ENCODE results near the gene PARD6B.
"Not testable (repeated sequence)": the region's sequence is repeated elsewhere in the genome, so short reads cannot be mapped to it uniquely, and the experiment has no call there.

The PARD6B gene

DNA sequence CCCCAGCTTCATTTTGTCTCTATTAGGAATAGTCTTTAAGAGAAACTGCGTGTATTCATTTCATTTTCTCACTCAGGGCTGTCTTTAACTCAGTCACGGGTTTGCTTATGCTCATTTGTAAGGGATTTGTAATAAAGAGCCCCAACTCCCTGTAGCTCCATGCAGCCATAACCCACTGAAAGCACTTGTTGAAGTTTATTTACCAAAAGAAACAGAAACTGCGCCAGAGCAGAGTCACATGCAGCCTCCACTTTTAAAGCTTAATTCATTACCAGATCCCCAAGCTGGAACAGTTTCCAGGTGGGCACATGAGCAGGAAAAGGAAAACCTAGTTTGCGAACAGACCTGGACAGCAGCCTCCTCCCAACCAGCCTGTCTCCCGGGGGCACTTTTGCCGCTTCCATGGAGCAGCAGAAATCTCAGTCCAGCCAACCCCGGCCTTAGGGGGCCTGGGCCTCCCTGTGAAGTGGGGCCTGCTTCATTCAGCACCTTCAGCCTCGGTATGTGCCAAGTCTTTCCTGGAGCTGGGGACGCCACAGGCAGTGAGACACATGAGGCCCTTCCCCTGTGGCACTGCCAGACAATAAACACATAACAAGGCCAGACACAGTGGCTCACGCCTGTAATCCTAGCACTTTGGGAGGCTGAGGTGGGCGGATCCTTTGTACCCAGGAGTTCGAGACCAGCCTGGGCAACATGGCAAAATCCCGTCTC is 68.0 kb downstream of the PARD6B start:
- Histone ChIP-seq H3K4me3 (ENCODE audit: low read length) (no peak overlapping the region), H3K9ac (ENCODE audit: low read length) (no peak overlapping the region), H3K9me3 (ENCODE audit: control insufficient read depth, low read length) (no peaks in the 10 kb centered on the region), H3K4me1 (ENCODE audit: control insufficient read depth, insufficient read depth, low read length) (peaks cover 2% of the 10 kb centered on the region), H3K27me3 (replicated peaks; ENCODE audit: control insufficient read depth, insufficient read depth, low read length) (no peaks in the 10 kb centered on the region), H3K36me3 (ENCODE audit: control insufficient read depth, insufficient read depth, low read length, severe bottlenecking) (no peaks in the 10 kb centered on the region)
- no peak for DNase-seq (ENCODE audit: low read depth)

DNA sequence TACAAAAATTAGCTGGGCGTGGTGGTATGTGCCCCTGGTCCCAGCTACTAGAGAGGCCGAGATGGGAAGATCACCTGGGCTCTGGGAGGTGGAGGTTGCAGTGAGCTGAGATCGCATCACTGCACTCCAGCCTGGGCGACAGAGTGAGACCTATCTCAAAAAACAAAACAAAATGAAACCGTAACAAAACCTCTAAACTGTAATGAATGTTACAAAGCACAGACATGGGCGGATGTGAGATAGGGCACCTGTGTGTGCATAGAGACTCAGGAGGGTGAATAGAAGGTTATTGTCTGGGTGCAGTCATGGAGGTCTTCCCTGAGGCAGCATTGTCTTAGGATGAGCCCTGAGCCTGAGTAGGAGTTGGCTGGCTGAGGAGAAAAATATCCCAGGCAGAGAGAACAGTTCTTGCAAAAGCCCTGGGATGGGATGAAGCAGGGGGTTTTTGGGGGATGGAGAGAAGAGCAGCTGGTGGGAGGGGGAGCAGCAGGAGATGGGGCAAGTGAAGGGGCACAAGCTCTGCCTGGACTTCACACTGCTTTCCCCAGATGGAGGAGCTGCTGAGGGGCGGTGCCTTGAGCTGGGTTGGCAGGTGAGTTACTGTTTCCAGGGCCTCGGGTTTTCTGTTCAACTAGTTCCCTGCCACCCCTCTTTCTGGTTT is 68.6 kb downstream of the PARD6B start:
- DNase-seq (ENCODE audit: low read depth), result no peak
- no peaks in the 10 kb centered on the region for H3K9me3 ChIP-seq (ENCODE audit: control insufficient read depth, low read length)
- no peak overlapping the region for H3K9ac ChIP-seq (ENCODE audit: low read length)
- no peak overlapping the region for H3K4me3 ChIP-seq (ENCODE audit: low read length)
- H3K36me3 ChIP-seq (ENCODE audit: control insufficient read depth, insufficient read depth, low read length, severe bottlenecking), result no peaks in the 10 kb centered on the region
- H3K27me3 ChIP-seq (replicated peaks; ENCODE audit: control insufficient read depth, insufficient read depth, low read length), result no peaks in the 10 kb centered on the region
- peaks cover 2% of the 10 kb centered on the region for H3K4me1 ChIP-seq (ENCODE audit: control insufficient read depth, insufficient read depth, low read length)

DNA sequence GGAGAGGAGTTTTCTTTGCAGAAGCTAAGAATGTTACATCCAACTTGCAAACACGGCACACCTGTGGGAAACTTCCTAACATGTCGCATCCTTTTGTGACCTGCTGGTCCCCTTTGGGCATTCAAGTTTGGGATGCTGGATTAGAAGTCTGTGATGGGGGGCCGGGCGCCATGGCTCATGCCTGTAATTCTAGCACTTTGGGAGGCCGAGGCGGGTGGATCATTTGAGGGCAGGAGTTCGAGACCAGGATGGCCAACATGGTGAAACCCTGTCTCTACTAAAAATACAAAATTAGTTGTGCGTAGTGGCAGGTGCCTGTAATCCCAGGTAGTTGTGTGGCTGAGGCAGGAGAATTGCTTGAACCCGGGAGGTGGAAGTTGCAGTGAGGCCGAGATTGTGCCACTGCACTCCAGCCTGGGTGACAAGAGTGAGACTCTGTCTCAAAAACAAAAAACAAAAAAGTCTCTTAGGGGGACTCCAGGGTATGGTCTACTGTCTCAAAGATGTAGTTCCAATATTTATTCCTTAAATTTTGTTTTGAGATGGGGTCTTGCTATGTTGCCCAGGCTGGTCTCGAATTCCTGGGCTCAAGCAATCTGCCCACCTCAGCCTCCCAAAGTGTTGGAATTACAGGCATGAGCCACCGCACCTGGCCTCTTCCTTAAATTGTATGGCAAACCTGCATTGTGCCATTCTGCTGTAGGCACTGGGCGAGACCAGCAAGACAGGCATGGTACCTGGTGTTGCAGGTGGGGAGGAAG is 69.8 kb downstream of the PARD6B start:
- not testable (repeated sequence) for H3K36me3 ChIP-seq (ENCODE audit: control insufficient read depth, insufficient read depth, low read length, severe bottlenecking); DNase-seq (ENCODE audit: low read depth)

DNA sequence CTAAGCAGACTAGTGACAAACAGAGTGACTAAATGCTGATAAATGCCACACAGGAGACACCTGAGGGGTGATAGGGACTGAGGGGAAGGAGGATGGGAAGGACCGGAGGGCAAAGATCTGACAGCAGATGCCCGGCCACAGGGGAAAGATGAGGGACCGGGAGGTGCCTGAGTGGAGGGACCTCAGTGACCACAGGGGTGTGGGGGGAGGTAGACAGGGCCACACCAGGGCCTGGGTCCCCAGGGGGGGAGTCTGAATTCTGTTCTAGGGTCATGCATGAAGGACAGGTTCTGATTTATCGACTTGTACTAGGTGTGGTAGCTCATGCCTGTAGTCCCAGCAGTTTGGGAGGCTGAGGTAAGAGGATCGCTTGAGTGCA is 70.4 kb downstream of the PARD6B start:
- Histone ChIP-seq H3K4me1 (ENCODE audit: control insufficient read depth, insufficient read depth, low read length) (no peaks in the 10 kb centered on the region), H3K27me3 (replicated peaks; ENCODE audit: control insufficient read depth, insufficient read depth, low read length) (no peaks in the 10 kb centered on the region), H3K36me3 (ENCODE audit: control insufficient read depth, insufficient read depth, low read length, severe bottlenecking) (no peaks in the 10 kb centered on the region), H3K9me3 (ENCODE audit: control insufficient read depth, low read length) (no peaks in the 10 kb centered on the region), H3K9ac (ENCODE audit: low read length) (no peak overlapping the region), H3K4me3 (ENCODE audit: low read length) (no peak overlapping the region)
- no peak for DNase-seq (ENCODE audit: low read depth)

More for the DNA sequence above, 69.8 kb downstream of the PARD6B start:
- H3K4me1 ChIP-seq (ENCODE audit: control insufficient read depth, insufficient read depth, low read length); H3K9me3 ChIP-seq (ENCODE audit: control insufficient read depth, low read length); H3K4me3 ChIP-seq (ENCODE audit: low read length); H3K9ac ChIP-seq (ENCODE audit: low read length); H3K27me3 ChIP-seq (replicated peaks; ENCODE audit: control insufficient read depth, insufficient read depth, low read length): not testable (repeated sequence)

DNA sequence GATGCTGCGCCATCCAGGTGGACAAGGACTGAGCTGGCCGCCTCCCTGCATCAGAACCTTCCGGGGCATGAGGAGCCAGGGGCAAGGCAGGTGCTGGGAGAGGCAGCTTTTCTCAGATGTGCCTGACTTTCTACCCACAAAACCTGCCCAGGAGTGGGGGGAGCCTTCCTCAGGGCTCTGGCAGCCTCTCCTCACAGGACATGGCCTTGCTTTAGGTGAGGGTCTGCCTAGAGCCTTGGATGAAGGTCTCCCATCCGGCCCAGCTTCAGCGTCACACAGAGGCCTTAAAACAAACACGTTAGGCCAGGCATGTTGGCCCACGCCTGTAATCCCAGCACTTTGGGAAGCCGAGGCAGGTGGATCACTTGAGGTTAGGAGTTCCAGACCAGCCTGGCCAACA is 70.9 kb downstream of the PARD6B start:
- no peak for DNase-seq (ENCODE audit: low read depth)
- Histone ChIP-seq H3K27me3 (replicated peaks; ENCODE audit: control insufficient read depth, insufficient read depth, low read length) (no peaks in the 10 kb centered on the region), H3K36me3 (ENCODE audit: control insufficient read depth, insufficient read depth, low read length, severe bottlenecking) (no peaks in the 10 kb centered on the region), H3K9ac (ENCODE audit: low read length) (no peak overlapping the region), H3K4me3 (ENCODE audit: low read length) (no peak overlapping the region), H3K4me1 (ENCODE audit: control insufficient read depth, insufficient read depth, low read length) (no peaks in the 10 kb centered on the region), H3K9me3 (ENCODE audit: control insufficient read depth, low read length) (no peaks in the 10 kb centered on the region)

DNA sequence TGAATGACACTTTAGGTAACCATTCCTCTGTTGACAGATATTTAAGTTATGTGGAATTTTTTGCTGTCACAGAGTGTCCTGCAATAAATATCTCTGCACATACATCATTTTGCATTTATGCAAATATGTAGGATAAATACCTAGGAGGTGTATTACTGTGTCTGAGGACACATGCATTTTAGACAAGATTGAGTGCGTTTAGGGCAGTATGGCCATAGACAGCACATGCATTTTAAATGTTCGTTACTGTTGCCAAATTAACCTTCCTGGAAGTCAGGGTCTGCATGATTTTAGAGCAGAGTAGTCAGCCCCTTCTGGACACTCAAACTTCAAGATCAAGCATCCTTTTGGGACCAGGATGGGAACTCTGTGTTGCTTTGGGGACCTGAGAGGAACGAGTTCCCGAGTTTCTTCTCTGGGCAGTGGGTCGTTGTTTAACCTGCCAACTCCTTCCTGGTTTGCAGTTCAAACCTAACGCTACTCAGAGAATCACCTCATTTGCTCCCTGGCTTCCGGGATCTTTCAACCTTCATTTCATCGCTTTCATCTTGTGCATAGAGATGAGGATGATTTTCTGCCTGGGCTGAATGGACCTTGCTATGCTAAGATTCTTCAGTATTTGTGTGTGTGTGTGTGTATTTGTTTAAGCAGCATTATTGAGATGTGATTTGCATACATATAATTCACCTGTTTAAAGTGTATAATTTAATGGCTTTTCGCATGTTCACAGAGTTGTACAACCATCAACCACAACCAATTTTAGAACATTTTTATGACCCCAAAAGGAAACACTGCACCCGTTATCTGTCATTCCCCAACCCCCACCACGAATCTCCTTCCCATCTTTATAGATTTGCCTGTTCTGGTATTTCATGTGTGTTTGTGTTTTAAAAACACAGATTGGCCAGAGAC is 73.3 kb downstream of the PARD6B start:
- Histone ChIP-seq H3K4me1 (ENCODE audit: control insufficient read depth, insufficient read depth, low read length) (no peaks in the 10 kb centered on the region), H3K4me3 (ENCODE audit: low read length) (no peak overlapping the region), H3K27me3 (replicated peaks; ENCODE audit: control insufficient read depth, insufficient read depth, low read length) (no peaks in the 10 kb centered on the region), H3K36me3 (ENCODE audit: control insufficient read depth, insufficient read depth, low read length, severe bottlenecking) (no peaks in the 10 kb centered on the region), H3K9me3 (ENCODE audit: control insufficient read depth, low read length) (no peaks in the 10 kb centered on the region), H3K9ac (ENCODE audit: low read length) (no peak overlapping the region)
- DNase-seq (ENCODE audit: low read depth), result no peak

DNA sequence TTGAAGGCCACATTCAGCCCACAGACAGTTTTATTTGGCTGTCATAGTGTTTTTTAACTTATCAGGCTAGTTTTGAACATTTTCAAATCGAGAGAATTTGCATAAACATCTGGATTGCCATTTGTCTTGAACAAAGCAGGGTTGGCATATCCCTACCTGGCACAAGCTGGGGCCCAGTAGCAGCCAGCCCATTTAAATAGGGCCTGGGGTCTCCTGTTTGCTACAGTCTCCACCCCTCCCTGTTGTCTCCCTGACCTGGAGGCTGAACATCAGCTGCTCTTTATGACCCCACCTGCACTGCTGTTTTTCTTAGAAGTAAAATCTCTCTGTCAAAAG is 73.9 kb downstream of the PARD6B start:
- H3K36me3 ChIP-seq (ENCODE audit: control insufficient read depth, insufficient read depth, low read length, severe bottlenecking), result no peaks in the 10 kb centered on the region
- H3K9me3 ChIP-seq (ENCODE audit: control insufficient read depth, low read length), result no peaks in the 10 kb centered on the region
- no peaks in the 10 kb centered on the region for H3K4me1 ChIP-seq (ENCODE audit: control insufficient read depth, insufficient read depth, low read length)
- no peak for DNase-seq (ENCODE audit: low read depth)
- no peak overlapping the region for H3K4me3 ChIP-seq (ENCODE audit: low read length)
- H3K27me3 ChIP-seq (replicated peaks; ENCODE audit: control insufficient read depth, insufficient read depth, low read length), result no peaks in the 10 kb centered on the region
- no peak overlapping the region for H3K9ac ChIP-seq (ENCODE audit: low read length)

DNA sequence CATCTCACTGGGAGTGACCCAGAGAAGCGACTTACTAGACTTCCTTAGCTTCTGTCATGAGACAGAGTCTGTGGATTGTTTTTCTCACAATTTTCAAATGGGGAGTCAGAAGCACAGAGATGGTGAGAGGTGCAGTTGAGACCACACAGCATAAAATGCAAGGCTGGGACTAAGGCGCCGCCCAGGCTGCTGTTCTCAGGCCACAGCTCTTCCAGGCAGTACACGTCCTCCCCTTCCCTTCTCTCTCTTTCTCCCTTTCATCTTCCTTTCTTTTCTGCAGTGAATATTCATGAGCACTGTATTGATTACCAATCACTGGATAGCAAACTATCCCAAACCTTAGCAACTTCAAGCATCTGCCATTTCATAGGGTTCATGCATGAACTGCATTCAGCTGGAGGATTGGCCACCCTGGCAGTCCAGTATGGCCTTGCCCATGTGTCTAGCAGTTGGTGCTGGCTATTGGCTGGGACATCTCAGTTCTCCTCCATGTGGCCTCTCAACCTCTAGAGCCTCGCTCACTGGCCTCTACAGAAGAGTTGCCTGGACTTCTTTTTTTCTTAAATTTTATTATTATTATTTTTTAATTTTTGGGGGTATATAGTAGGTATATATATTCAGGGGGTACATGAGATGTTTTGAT is 74.9 kb downstream of the PARD6B start:
- no peaks in the 10 kb centered on the region for H3K9me3 ChIP-seq (ENCODE audit: control insufficient read depth, low read length)
- H3K4me3 ChIP-seq (ENCODE audit: low read length), result no peak overlapping the region
- H3K27me3 ChIP-seq (replicated peaks; ENCODE audit: control insufficient read depth, insufficient read depth, low read length), result no peaks in the 10 kb centered on the region
- no peaks in the 10 kb centered on the region for H3K36me3 ChIP-seq (ENCODE audit: control insufficient read depth, insufficient read depth, low read length, severe bottlenecking)
- no peak for DNase-seq (ENCODE audit: low read depth)
- H3K9ac ChIP-seq (ENCODE audit: low read length), result no peak overlapping the region
- no peaks in the 10 kb centered on the region for H3K4me1 ChIP-seq (ENCODE audit: control insufficient read depth, insufficient read depth, low read length)
